SK-N-SH treated with all-trans-retinoic acid at 6 μM for 48 hours (cell line): ENCODE results near the gene ZNF558.
A peak's percentile ranks its signal among the peaks of the same experiment; 100 is the strongest.

Experiments
- ATAC-seq: fragments of 200-7000 bp; cut with Tn5 transposase; 3 replicates; pipeline ENCODE4 v1.9.1; 2020; ENCODE audit warnings: mild to moderate bottlenecking, moderate library complexity
- ARNTL ChIP-seq: fragments of 450-650 bp; formaldehyde crosslinking; IDR thresholded peaks from 2 replicates; pipeline ENCODE4 v1.5.0; 2020; ENCODE audit warnings: low read depth, mild to moderate bottlenecking, moderate library complexity, borderline replicate concordance
- BACH2 ChIP-seq: fragments of 250-450 bp; sonication (Bioruptor Pico); IDR thresholded peaks from 2 replicates; pipeline ENCODE4 v1.9.0; 2021; ENCODE audit warnings: mild to moderate bottlenecking, borderline replicate concordance
- CREB5 ChIP-seq: fragments of 250-450 bp; sonication (Bioruptor Pico); IDR thresholded peaks from 2 replicates; pipeline ENCODE4 v1.5.1; 2020; ENCODE audit warnings: low read depth, mild to moderate bottlenecking, moderate library complexity
- CSDC2 ChIP-seq: fragments of 250-450 bp; sonication (Bioruptor Pico); IDR thresholded peaks from 2 replicates; pipeline ENCODE4 v1.5.0; 2020; ENCODE audit warnings: mild to moderate bottlenecking, moderate library complexity
- ESRRG ChIP-seq: fragments of 250-450 bp; sonication (Bioruptor Pico); IDR thresholded peaks from 2 replicates; pipeline ENCODE4 v1.6.1; 2021; ENCODE audit warnings: mild to moderate bottlenecking
- GLIS3 ChIP-seq: fragments of 250-450 bp; sonication (Bioruptor Pico); IDR thresholded peaks from 2 replicates; pipeline ENCODE4 v1.5.0; 2020; ENCODE audit warnings: mild to moderate bottlenecking, moderate library complexity
- ISL1 ChIP-seq: fragments of 250-450 bp; sonication (Bioruptor Pico); IDR thresholded peaks from 2 replicates; pipeline ENCODE4 v2.1.2; 2022; ENCODE audit warnings: mild to moderate bottlenecking, moderate library complexity
- PATZ1 ChIP-seq: fragments of 250-450 bp; sonication (Bioruptor Pico); IDR thresholded peaks from 2 replicates; pipeline ENCODE4 v1.8.0; 2020; ENCODE audit warnings: mild to moderate bottlenecking, moderate library complexity, borderline replicate concordance
- PPARA ChIP-seq: fragments of 250-450 bp; sonication (Bioruptor Pico); IDR thresholded peaks from 2 replicates; pipeline ENCODE4 v1.5.0; 2020; ENCODE audit warnings: mild to moderate bottlenecking, borderline replicate concordance
- RARB ChIP-seq: fragments of 250-450 bp; sonication (Bioruptor Pico); IDR thresholded peaks from 2 replicates; pipeline ENCODE4 v1.8.0; 2021; ENCODE audit warnings: mild to moderate bottlenecking, moderate library complexity
- SNAI2 ChIP-seq: fragments of 250-450 bp; sonication (Bioruptor Pico); IDR thresholded peaks from 2 replicates; pipeline ENCODE4 v1.5.0; 2020; ENCODE audit warnings: mild to moderate bottlenecking, moderate library complexity
- TCF4 ChIP-seq: fragments of 250-450 bp; sonication (Bioruptor Pico); IDR thresholded peaks from 2 replicates; pipeline ENCODE4 v1.8.0; 2021; ENCODE audit warnings: mild to moderate bottlenecking, moderate library complexity, borderline replicate concordance
- TOX ChIP-seq: fragments of 250-450 bp; sonication (Bioruptor Pico); IDR thresholded peaks from 2 replicates; pipeline ENCODE4 v1.8.0; 2021; ENCODE audit warnings: mild to moderate bottlenecking, moderate library complexity, borderline replicate concordance
- ZC3H10 ChIP-seq: fragments of 250-450 bp; sonication (Bioruptor Pico); IDR thresholded peaks from 2 replicates; pipeline ENCODE4 v1.5.1; 2021; ENCODE audit warnings: mild to moderate bottlenecking, moderate library complexity
- ZFP3 ChIP-seq: fragments of 250-450 bp; sonication (Bioruptor Pico); IDR thresholded peaks from 2 replicates; pipeline ENCODE4 v1.5.0; 2020; ENCODE audit warnings: mild to moderate bottlenecking, moderate library complexity
- ZFP30 ChIP-seq: fragments of 450-650 bp; formaldehyde crosslinking; IDR thresholded peaks from 2 replicates; pipeline ENCODE4 v1.5.0; 2022; ENCODE audit warnings: mild to moderate bottlenecking, moderate library complexity
- ZNF565 ChIP-seq: fragments of 450-650 bp; formaldehyde crosslinking; conservative IDR thresholded peaks from 2 replicates; pipeline ENCODE4 v1.5.0; 2020; ENCODE audit warnings: low read depth, mild to moderate bottlenecking, moderate library complexity
- ZNF8 ChIP-seq: fragments of 450-650 bp; formaldehyde crosslinking; IDR thresholded peaks from 2 replicates; pipeline ENCODE4 v1.5.0; 2020; ENCODE audit warnings: mild to moderate bottlenecking, moderate library complexity
- TF ChIP-seq, protein P1 (sequence below): fragments of 250-450 bp; sonication (Bioruptor Pico); IDR thresholded peaks from 2 replicates; pipeline ENCODE4 v1.8.0; 2021; ENCODE audit warnings: low read depth, mild to moderate bottlenecking, moderate library complexity, borderline replicate concordance

ZNF558 gene

GRCh38 chr19:8826371-8826770 lies 5.7 kb downstream of the ZNF558 start (continued):
- TF ChIP-seq, protein P1, sequence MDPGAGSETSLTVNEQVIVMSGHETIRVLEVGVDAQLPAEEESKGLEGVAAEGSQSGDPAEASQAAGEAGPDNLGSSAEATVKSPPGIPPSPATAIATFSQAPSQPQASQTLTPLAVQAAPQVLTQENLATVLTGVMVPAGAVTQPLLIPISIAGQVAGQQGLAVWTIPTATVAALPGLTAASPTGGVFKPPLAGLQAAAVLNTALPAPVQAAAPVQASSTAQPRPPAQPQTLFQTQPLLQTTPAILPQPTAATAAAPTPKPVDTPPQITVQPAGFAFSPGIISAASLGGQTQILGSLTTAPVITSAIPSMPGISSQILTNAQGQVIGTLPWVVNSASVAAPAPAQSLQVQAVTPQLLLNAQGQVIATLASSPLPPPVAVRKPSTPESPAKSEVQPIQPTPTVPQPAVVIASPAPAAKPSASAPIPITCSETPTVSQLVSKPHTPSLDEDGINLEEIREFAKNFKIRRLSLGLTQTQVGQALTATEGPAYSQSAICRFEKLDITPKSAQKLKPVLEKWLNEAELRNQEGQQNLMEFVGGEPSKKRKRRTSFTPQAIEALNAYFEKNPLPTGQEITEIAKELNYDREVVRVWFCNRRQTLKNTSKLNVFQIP (CRISPR knock-in tag), result no peak
- no peak for TF ChIP-seq CREB5 (CRISPR knock-in tag)
- no peak for TF ChIP-seq PATZ1 (CRISPR knock-in tag)
- no peak for TF ChIP-seq ZC3H10
- no peak for TF ChIP-seq TOX (CRISPR knock-in tag)
- TF ChIP-seq ZNF8 (CRISPR knock-in tag), result no peak

DNA sequence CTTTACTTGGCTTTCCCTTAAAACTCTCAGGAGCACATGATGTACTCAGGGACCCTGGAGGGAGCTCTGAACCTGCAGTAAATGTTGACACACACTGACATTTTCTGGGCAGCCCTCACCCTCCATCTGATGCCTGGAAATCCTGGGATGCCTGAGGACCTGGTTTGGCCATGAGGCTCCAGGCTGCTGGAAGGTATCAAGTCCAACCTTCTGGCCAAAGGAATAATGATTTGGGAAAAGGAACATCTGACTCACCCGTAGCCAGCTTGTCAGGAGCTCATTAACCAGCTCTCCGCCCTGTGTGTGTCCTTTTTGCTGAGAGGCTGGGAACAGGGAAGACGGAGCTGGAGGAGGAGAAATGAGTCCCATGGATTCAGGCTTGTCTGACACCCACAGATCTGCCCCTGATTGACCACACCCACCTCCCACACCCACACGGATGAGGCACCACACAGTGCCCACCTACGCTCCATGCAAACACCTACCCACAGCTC lies 10.3 kb downstream of the ZNF558 start:
- ATAC-seq, result no peak
- TF ChIP-seq ZFP30 (CRISPR knock-in tag) (no peak), ZFP3 (CRISPR knock-in tag) (no peak), ISL1 (CRISPR knock-in tag) (no peak)

GRCh38 chr19:8820234-8820633 lies 11.9 kb downstream of the ZNF558 start:
- TF ChIP-seq ESRRG (CRISPR knock-in tag) (no peak), ZNF8 (CRISPR knock-in tag) (peak; percentile 98)
- ATAC-seq, result no peak

GRCh38 chr19:8815780-8816179 lies 16.3 kb downstream of the ZNF558 start:
- TF ChIP-seq ZC3H10, result no peak
- TF ChIP-seq SNAI2 (CRISPR knock-in tag), result no peak
- TF ChIP-seq ZNF565 (CRISPR knock-in tag), result no peak
- TF ChIP-seq RARB (CRISPR knock-in tag), result no peak
- no peak for TF ChIP-seq ZFP3 (CRISPR knock-in tag)
- TF ChIP-seq PPARA (CRISPR knock-in tag), result no peak
- no peak for TF ChIP-seq CREB5 (CRISPR knock-in tag)
- TF ChIP-seq TCF4 (CRISPR knock-in tag), result no peak
- no peak for TF ChIP-seq CSDC2
- TF ChIP-seq ISL1 (CRISPR knock-in tag), result no peak
- TF ChIP-seq ZFP30 (CRISPR knock-in tag), result no peak
- no peak for TF ChIP-seq PATZ1 (CRISPR knock-in tag)
- TF ChIP-seq ESRRG (CRISPR knock-in tag), result no peak
- no peak for TF ChIP-seq GLIS3 (CRISPR knock-in tag)
- no peak for TF ChIP-seq BACH2
- TF ChIP-seq, protein P1 (CRISPR knock-in tag), result no peak
- TF ChIP-seq ARNTL (CRISPR knock-in tag), result no peak
- no peak for TF ChIP-seq TOX (CRISPR knock-in tag)
- no peak for ATAC-seq
